Stomach (tissue), 4 donors: ENCODE measurements around the gene AADAT.

ENCODE experiments used
- CTCF ChIP-seq, 7 experiments: fragments of 450-650 bp in 4 of 7; fragments of 200-600 bp in 3 of 7; sonication (generic) in 3 of 7; IDR thresholded peaks; one replicate each; pipeline ENCODE4 v1.5.1; 2016 to 2019; ENCODE audit warnings: antibody characterized with exemption in 7 of 7, control low read depth in 2 of 7, mild to moderate bottlenecking in 1 of 7
- POLR2A ChIP-seq, 4 donors: fragments of 450-650 bp; IDR thresholded peaks; one replicate each; pipeline ENCODE4 v1.6.1; 2016; ENCODE audit warnings: antibody characterized with exemption in 4 of 4, control low read depth in 2 of 4, mild to moderate bottlenecking in 1 of 4, moderate library complexity in 1 of 4

GRCh38 chr4:170022211-170022610 is 67.5 kb downstream of the AADAT start:
- TF ChIP-seq CTCF (IDR thresholded peaks at IDR 0.05) (no peak), POLR2A (IDR thresholded peaks at IDR 0.05) (no peak)
